ENCODE measurements around the gene POGZ.
A peak's percentile ranks its signal among the peaks of the same experiment; 100 is the strongest.

Gene POGZ

DNA sequence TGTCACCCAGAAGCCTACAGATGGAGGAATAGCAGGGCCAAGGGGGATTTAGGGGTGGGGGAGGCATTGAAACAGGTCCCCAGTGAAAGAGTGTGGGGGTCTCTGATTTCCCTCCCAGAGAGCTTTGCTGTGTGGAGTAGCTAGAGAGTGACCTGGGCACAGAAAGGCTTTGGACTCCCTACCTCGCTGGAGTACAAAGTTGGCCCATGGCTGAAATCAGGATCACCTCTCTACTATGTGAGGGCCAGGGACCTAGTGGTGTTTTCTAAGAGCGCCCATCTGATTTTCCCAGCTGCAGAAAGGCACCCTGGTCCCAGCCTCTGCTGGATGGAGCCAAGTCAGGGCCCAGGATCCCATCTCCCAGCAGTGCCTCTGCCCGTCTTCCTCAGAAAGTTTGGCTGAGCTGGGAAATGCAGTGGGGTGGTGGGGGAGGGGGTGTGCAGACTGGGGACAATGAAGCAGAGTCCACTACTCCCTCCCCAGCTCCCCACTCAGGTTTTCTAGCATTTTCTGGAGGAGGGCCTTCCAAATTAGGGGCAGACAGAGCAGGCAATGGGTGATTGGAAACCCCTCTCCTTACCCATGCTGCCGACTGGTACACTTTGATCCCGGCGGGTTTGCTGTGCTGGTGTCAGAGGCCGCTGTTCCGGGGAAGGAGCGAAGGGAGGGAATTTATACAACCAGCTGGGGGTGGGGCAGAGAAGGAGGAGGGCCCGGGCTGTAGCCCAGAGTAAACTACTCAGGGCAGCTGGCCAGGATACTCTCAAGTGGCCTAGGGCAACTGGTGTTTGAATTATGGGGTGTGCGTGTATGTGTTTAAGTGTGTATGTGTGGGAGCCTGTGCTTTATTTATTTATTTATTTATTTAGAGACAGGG, 87.0 kb downstream of the POGZ start, which contains the start of gene SELENBP1:
Gene SELENBP1, minus strand, starts transcription at position 648 of the 877 bp plus-strand sequence. Its CDS starts 64 bp downstream, at position 584.
- H3K79me2 ChIP-seq = no peaks in the 10 kb centered on the region
- no peaks in the 10 kb centered on the region for H3K9me3 ChIP-seq (ENCODE audit: control insufficient read depth, low read length)
- H3K4me2 ChIP-seq (ENCODE audit: low read length) = peak within 1 kb of the TSS; percentile 66
- TF ChIP-seq, protein P1, sequence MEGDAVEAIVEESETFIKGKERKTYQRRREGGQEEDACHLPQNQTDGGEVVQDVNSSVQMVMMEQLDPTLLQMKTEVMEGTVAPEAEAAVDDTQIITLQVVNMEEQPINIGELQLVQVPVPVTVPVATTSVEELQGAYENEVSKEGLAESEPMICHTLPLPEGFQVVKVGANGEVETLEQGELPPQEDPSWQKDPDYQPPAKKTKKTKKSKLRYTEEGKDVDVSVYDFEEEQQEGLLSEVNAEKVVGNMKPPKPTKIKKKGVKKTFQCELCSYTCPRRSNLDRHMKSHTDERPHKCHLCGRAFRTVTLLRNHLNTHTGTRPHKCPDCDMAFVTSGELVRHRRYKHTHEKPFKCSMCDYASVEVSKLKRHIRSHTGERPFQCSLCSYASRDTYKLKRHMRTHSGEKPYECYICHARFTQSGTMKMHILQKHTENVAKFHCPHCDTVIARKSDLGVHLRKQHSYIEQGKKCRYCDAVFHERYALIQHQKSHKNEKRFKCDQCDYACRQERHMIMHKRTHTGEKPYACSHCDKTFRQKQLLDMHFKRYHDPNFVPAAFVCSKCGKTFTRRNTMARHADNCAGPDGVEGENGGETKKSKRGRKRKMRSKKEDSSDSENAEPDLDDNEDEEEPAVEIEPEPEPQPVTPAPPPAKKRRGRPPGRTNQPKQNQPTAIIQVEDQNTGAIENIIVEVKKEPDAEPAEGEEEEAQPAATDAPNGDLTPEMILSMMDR (IDR thresholded peaks at IDR 0.05) = no peak
- H3K4me3 ChIP-seq (ENCODE audit: low read depth, low read length) = peak within 1 kb of the TSS; percentile 45
- H2AFZ ChIP-seq = peak within 1 kb of the TSS; percentile 51
- H3K4me1 ChIP-seq = peaks cover 6% of the 10 kb centered on the region
- no peaks in the 10 kb centered on the region for H3K36me3 ChIP-seq (ENCODE audit: control insufficient read depth, insufficient read depth, low read length)
- H3K27me3 ChIP-seq (ENCODE audit: control insufficient read depth, insufficient read depth, low read length) = no peaks in the 10 kb centered on the region
- H3K27ac ChIP-seq = peak within 1 kb of the TSS; percentile 56
- H3K9ac ChIP-seq = no peak within 1 kb of the TSS

DNA sequence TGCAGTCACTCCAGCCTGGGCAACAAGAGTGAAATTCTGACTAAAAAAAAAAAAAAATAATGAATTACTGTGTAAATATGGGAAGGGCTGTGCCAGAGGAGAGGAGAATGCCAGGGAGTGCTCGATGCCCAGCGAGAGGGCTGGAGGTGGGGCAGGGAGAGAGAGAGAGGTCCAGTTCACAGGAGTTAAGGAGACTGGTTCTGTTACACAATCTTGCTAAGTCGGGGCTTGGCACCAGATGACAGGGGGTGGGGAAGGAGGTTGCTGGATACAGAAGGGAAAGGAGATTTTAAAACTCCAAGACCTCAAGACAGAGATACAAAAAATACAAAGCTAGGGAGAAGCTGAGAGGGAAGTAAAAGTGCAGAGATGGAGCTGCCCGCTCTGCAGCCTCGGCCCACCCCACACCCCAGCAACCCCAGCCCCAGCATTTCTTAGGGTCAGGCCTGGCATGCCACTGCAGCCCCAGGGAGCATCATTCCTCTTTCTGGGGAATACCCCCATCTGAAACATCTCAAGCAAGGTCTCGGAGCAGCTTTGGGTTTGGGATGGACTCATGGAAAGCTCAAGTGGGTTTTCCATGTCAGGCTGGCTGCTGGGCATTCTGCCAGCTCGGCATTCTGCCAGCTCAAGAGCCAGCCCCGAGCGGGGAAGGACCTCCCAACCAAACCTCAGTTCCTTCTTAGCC, 87.8 kb downstream of the POGZ start:
- peak overlapping the region; percentile 43 for H3K4me2 ChIP-seq (ENCODE audit: low read length)
- H3K9ac ChIP-seq = no peak overlapping the region
- no peak overlapping the region for H3K4me3 ChIP-seq (ENCODE audit: low read depth, low read length)
- peak overlapping the region; percentile 51 for H2AFZ ChIP-seq
- H3K79me2 ChIP-seq = no peaks in the 10 kb centered on the region
- TF ChIP-seq, protein P1 (IDR thresholded peaks at IDR 0.05) = no peak
- H3K4me1 ChIP-seq = peaks cover 6% of the 10 kb centered on the region
- H3K27ac ChIP-seq = peak overlapping the region; percentile 56
- H3K27me3 ChIP-seq (ENCODE audit: control insufficient read depth, insufficient read depth, low read length) = no peaks in the 10 kb centered on the region
- H3K9me3 ChIP-seq (ENCODE audit: control insufficient read depth, low read length) = no peaks in the 10 kb centered on the region
- no peaks in the 10 kb centered on the region for H3K36me3 ChIP-seq (ENCODE audit: control insufficient read depth, insufficient read depth, low read length)

GRCh38 chr1:151370211-151370911, 88.9 kb downstream of the POGZ start:
- no peak overlapping the region for H3K4me2 ChIP-seq (ENCODE audit: low read length)
- no peaks in the 10 kb centered on the region for H3K27me3 ChIP-seq (ENCODE audit: control insufficient read depth, insufficient read depth, low read length)
- H3K4me3 ChIP-seq (ENCODE audit: low read depth, low read length) = no peak overlapping the region
- no peaks in the 10 kb centered on the region for H3K79me2 ChIP-seq
- no peak overlapping the region for H2AFZ ChIP-seq
- peaks cover 6% of the 10 kb centered on the region for H3K4me1 ChIP-seq
- no peak overlapping the region for H3K27ac ChIP-seq
- no peak overlapping the region for H3K9ac ChIP-seq
- TF ChIP-seq, protein P1 (IDR thresholded peaks at IDR 0.05) = no peak
- no peaks in the 10 kb centered on the region for H3K36me3 ChIP-seq (ENCODE audit: control insufficient read depth, insufficient read depth, low read length)
- H3K9me3 ChIP-seq (ENCODE audit: control insufficient read depth, low read length) = no peaks in the 10 kb centered on the region

GRCh38 chr1:151369621-151370048, 89.7 kb downstream of the POGZ start:
- H2AFZ ChIP-seq = no peak overlapping the region
- H3K79me2 ChIP-seq = no peaks in the 10 kb centered on the region
- no peak overlapping the region for H3K4me3 ChIP-seq (ENCODE audit: low read depth, low read length)
- H3K27me3 ChIP-seq (ENCODE audit: control insufficient read depth, insufficient read depth, low read length) = no peaks in the 10 kb centered on the region
- TF ChIP-seq, protein P1 (IDR thresholded peaks at IDR 0.05) = no peak
- no peaks in the 10 kb centered on the region for H3K36me3 ChIP-seq (ENCODE audit: control insufficient read depth, insufficient read depth, low read length)
- no peak overlapping the region for H3K9ac ChIP-seq
- H3K9me3 ChIP-seq (ENCODE audit: control insufficient read depth, low read length) = no peaks in the 10 kb centered on the region
- peaks cover 6% of the 10 kb centered on the region for H3K4me1 ChIP-seq
- H3K27ac ChIP-seq = no peak overlapping the region
- H3K4me2 ChIP-seq (ENCODE audit: low read length) = no peak overlapping the region

Measured in parathyroid adenoma (tissue), 2 donors.